Endothelial cell of umbilical vein (primary cell): Measurements from ENCODE around the gene TECPR2. TPM values are rescaled to one million over a fixed set of nuclear protein-coding genes. Genes with fewer than 3 reads are reported as not detected.

Experiments
- BruUV-seq: library from RNA; stranded (reverse); fragments of 400-500 nt; replicated peaks from 2 replicates; lab custom pipeline; 2021; lab: Mats Ljungman, UMichigan
- CTCF ChIA-PET: fragments of 300-600, 350-600 bp; sonication (Branson Sonifier 250); formaldehyde crosslinking; loops from one replicate; lab custom pipeline; 2021; ENCODE audit warnings: antibody characterized with exemption, inconsistent platforms; lab: Charles Lee
- POLR2A ChIA-PET: fragments of 300-600, 350-600 bp; sonication (Branson Sonifier 250); formaldehyde crosslinking; loops from one replicate; lab custom pipeline; 2021; ENCODE audit warnings: antibody characterized with exemption, inconsistent platforms; lab: Charles Lee
- DNase-seq: peaks from one replicate; pipeline ENCODE4 v3.0.0-alpha.2; 2011; ENCODE audit warnings: low read depth, low spot score
- FAIRE-seq: peaks from 2 replicates; lab custom pipeline; 2011; peaks lifted over from hg19 to GRCh38; lab: Jason Lieb, UNC
- H2AFZ ChIP-seq: 2 replicates; pipeline ENCODE4 v1.6.0; 2012; ENCODE audit warnings: low read depth, low read length, control low read depth, inconsistent platforms
- H3K27ac ChIP-seq: 2 replicates; pipeline ENCODE4 v1.5.1; 2011; ENCODE audit warnings: low read depth, mild to moderate bottlenecking, control low read depth, low read length, moderate library complexity; ENCODE audit not compliant: insufficient read depth
- H3K27me3 ChIP-seq, 2 experiments: 2 replicates each; pipeline versions ENCODE4 v1.6.0 to v1.6.1; 2011; ENCODE audit warnings: low read length in 2 of 2, mixed read lengths in 1 of 2; ENCODE audit not compliant: control insufficient read depth in 2 of 2, insufficient read depth in 2 of 2
- H3K36me3 ChIP-seq, 2 experiments: 2 replicates in 1 of 2; 3 replicates in 1 of 2; pipeline ENCODE4 v1.5.1; 2011; ENCODE audit warnings: low read length in 2 of 2, mild to moderate bottlenecking in 1 of 2, moderate library complexity in 1 of 2; ENCODE audit not compliant: control insufficient read depth in 2 of 2, insufficient read depth in 2 of 2; ENCODE audit errors: extremely low read depth in 1 of 2
- H3K4me1 ChIP-seq: 3 replicates; pipeline ENCODE4 v1.5.1; 2011; ENCODE audit warnings: mild to moderate bottlenecking, low read length; ENCODE audit not compliant: control insufficient read depth, insufficient read depth; ENCODE audit errors: extremely low read depth
- H3K4me2 ChIP-seq: 2 replicates; pipeline ENCODE4 v1.6.1; 2011; ENCODE audit warnings: low read length, control low read depth, mixed read lengths; ENCODE audit not compliant: insufficient read depth
- H3K4me3 ChIP-seq, 3 experiments: fragments of 200-600 bp in 1 of 3; sonication (generic), shearing (Covaris generic) in 1 of 3; replicated peaks in 1 of 3; 2 replicates each; pipeline ENCODE4 v1.5.1; 2011 to 2016; ENCODE audit warnings: control low read depth in 3 of 3, low read length in 3 of 3, mild to moderate bottlenecking in 2 of 3, inconsistent platforms in 1 of 3, low read depth in 1 of 3, moderate library complexity in 1 of 3; ENCODE audit not compliant: insufficient read depth in 1 of 3
- H3K79me2 ChIP-seq: 2 replicates; pipeline ENCODE4 v1.6.0; 2012; ENCODE audit warnings: low read length, inconsistent platforms; ENCODE audit not compliant: control insufficient read depth, insufficient read depth
- H3K9ac ChIP-seq: replicated peaks from 2 replicates; pipeline ENCODE3; 2011; ENCODE audit warnings: low read length, control low read depth; ENCODE audit not compliant: insufficient read depth; ENCODE audit errors: extremely low read depth
- H3K9me1 ChIP-seq: replicated peaks from 3 replicates; pipeline ENCODE4 v1.6.0; 2011; ENCODE audit warnings: mild to moderate bottlenecking, low read length; ENCODE audit not compliant: control insufficient read depth, insufficient read depth; ENCODE audit errors: extremely low read depth
- H3K9me3 ChIP-seq: replicated peaks from 2 replicates; pipeline ENCODE4 v1.5.1; 2012; ENCODE audit warnings: low read length, inconsistent platforms; ENCODE audit not compliant: control insufficient read depth, insufficient read depth
- H4K20me1 ChIP-seq: replicated peaks from 2 replicates; pipeline ENCODE3; 2011; ENCODE audit warnings: mild to moderate bottlenecking, low read length; ENCODE audit not compliant: control insufficient read depth, insufficient read depth; ENCODE audit errors: extremely low read depth
- CTCF ChIP-seq, 2 donors: IDR thresholded peaks; 1 replicate in 1 of 2; 2 replicates in 1 of 2; pipeline ENCODE4 v1.5.1; 2011; ENCODE audit warnings: low read length in 2 of 2, mild to moderate bottlenecking in 2 of 2, moderate library complexity in 2 of 2, control low read depth in 1 of 2, inconsistent platforms in 1 of 2, low read depth in 1 of 2; ENCODE audit not compliant: insufficient read depth in 1 of 2; ENCODE audit errors: extremely low read depth in 1 of 2
- EZH2 ChIP-seq: IDR thresholded peaks from 2 replicates; pipeline ENCODE4 v1.6.1; 2012; ENCODE audit warnings: borderline replicate concordance, low read depth, mild to moderate bottlenecking, moderate library complexity, low read length, inconsistent platforms; ENCODE audit not compliant: severe bottlenecking
- FOS ChIP-seq: IDR thresholded peaks from 2 replicates; pipeline ENCODE4 v1.6.1; 2011; ENCODE audit warnings: mild to moderate bottlenecking, low read length, moderate library complexity, borderline replicate concordance; ENCODE audit not compliant: insufficient read depth
- GATA2 ChIP-seq: IDR thresholded peaks from 2 replicates; pipeline ENCODE4 v1.7.0; 2011; ENCODE audit warnings: low read depth, mild to moderate bottlenecking, moderate library complexity, mixed read lengths, low read length; ENCODE audit not compliant: insufficient read length, insufficient read depth
- JUN ChIP-seq: IDR thresholded peaks from 2 replicates; pipeline ENCODE4 v1.6.1; 2011; ENCODE audit warnings: borderline replicate concordance, low read depth; ENCODE audit not compliant: insufficient read length, insufficient read depth
- MAX ChIP-seq: IDR thresholded peaks from 2 replicates; pipeline ENCODE4 v1.6.1; 2011; ENCODE audit not compliant: insufficient read depth, insufficient read length
- MYC ChIP-seq: IDR thresholded peaks from one replicate; pipeline ENCODE4 v1.6.1; 2011; ENCODE audit warnings: mild to moderate bottlenecking, low read depth, low read length
- POLR2A ChIP-seq: IDR thresholded peaks from 2 replicates; pipeline ENCODE4 v1.6.1; 2012; ENCODE audit warnings: low read depth, mild to moderate bottlenecking, control low read depth, low read length
- POLR2AphosphoS5 ChIP-seq: IDR thresholded peaks from 2 replicates; pipeline ENCODE4 v1.6.1; 2012; ENCODE audit warnings: low read depth, mild to moderate bottlenecking, control low read depth, low read length, moderate library complexity; ENCODE audit not compliant: insufficient read depth
- dilution Hi-C: fragments of 300-500 bp; cut with MboI; formaldehyde crosslinking; loops from one replicate; pipeline ENCODE4 v1.15.0; 2019; ENCODE audit warnings: low sequenced_read_pairs; ENCODE audit not compliant: extremely low pct_ligation_motif_present
- intact Hi-C: fragments of 100-400 bp; cut with micrococcal nuclease; formaldehyde crosslinking; loops from one replicate; pipeline ENCODE4 v1.10.0; 2022
- polyA plus RNA-seq, 4 experiments: library from polyadenylated mRNA; depleted of rRNA in 3 of 4; stranded (reverse) in 3 of 4; unstranded in 1 of 4; fragments of >200 nt; gene quantifications; 2 replicates each; pipeline versions ENCODE4 v1.2.1 to v1.2.3, GENCODE V29; 2011 to 2012; ENCODE audit warnings: missing spikeins in 1 of 4
- total RNA-seq: library from RNA; stranded (reverse); gene quantifications from 2 replicates; pipeline ENCODE4 v1.2.3, GENCODE V29; 2021

The TECPR2 gene
- total and polyA plus RNA-seq, 2 donors (not counting 3 experiments of a cell fraction or from before 2014, with no cell fraction given) = 8.9 to 21.5 TPM

GRCh38 chr14:102345232-102345631, 17.5 kb upstream of the TECPR2 start:
- TF ChIP-seq POLR2AphosphoS5 (no peak), GATA2 (no peak), MAX (no peak)
- H2AFZ ChIP-seq = no peak overlapping the region
- dilution Hi-C loops (no loop called here), intact Hi-C loops (no loop called here)
- no peaks in the 10 kb centered on the region for H3K79me2 ChIP-seq
- ChIA-PET POLR2A (no interaction called here), CTCF (no interaction called here)
- H3K4me3 ChIP-seq = no peak overlapping the region
- no peaks in the 10 kb centered on the region for H3K9me3 ChIP-seq
- no peaks in the 10 kb centered on the region for H3K4me1 ChIP-seq
- no peak overlapping the region for H3K9ac ChIP-seq
- no peaks in the 10 kb centered on the region for H3K9me1 ChIP-seq
- H3K27ac ChIP-seq = no peak overlapping the region
- DNase-seq = no peak
- H4K20me1 ChIP-seq = no peaks in the 10 kb centered on the region
- H3K36me3 ChIP-seq = peaks cover 3 to 31% of the 10 kb centered on the region in 2 experiments
- H3K27me3 ChIP-seq = no peaks in the 10 kb centered on the region
- no peak for FAIRE-seq
- no TSS peak for BruUV-seq
- H3K4me2 ChIP-seq = no peak overlapping the region

- no peak for FAIRE-seq
- TF ChIP-seq MAX (no peak), MYC (no peak), JUN (no peak), CTCF (IDR thresholded peaks at IDR 0.05; ENCODE audit: extremely low read depth in 1 of 2, insufficient read depth in 1 of 2, low read depth in 1 of 2, low read length in 2 of 2) (no peak), FOS (no peak), GATA2 (no peak), EZH2 (no peak), POLR2A (no peak), POLR2AphosphoS5 (no peak)
- POLR2A ChIA-PET = no interaction called here
- CTCF ChIA-PET = no interaction called here
- peaks cover 3 to 24% of the 10 kb centered on the region in 2 experiments for H3K36me3 ChIP-seq
- no peak overlapping the region for H3K27ac ChIP-seq
- BruUV-seq = no TSS peak
- no peak for DNase-seq
- peaks cover 13% of the 10 kb centered on the region for H3K4me1 ChIP-seq
- intact Hi-C loops = no loop called here
- no peaks in the 10 kb centered on the region for H4K20me1 ChIP-seq
- no peak overlapping the region for H3K9ac ChIP-seq
- dilution Hi-C loops = no loop called here
- no peaks in the 10 kb centered on the region for H3K9me3 ChIP-seq
- no peaks in the 10 kb centered on the region for H3K79me2 ChIP-seq
- no peak overlapping the region for H3K4me3 ChIP-seq
- H3K4me2 ChIP-seq = no peak overlapping the region
- no peaks in the 10 kb centered on the region for H3K9me1 ChIP-seq
- H3K27me3 ChIP-seq = no peaks in the 10 kb centered on the region
- H2AFZ ChIP-seq = no peak overlapping the region
Measured at GRCh38 chr14:102346645-102347044, 16.1 kb upstream of the TECPR2 start.
